GM20000 (cell line): Measurements from ENCODE around the gene ELP4.
A peak's percentile ranks its signal among the peaks of the same experiment; 100 is the strongest.

Experiments used
- DNase-seq: peaks from one replicate; pipeline ENCODE4 v3.0.0; 2012; ENCODE audit warnings: low spot score
- TF ChIP-seq, protein P1 (sequence below): IDR thresholded peaks from 2 replicates; pipeline ENCODE4 v1.5.1; 2012; ENCODE audit warnings: mild to moderate bottlenecking, control low read depth; ENCODE audit errors: extremely low read depth, missing control alignments

The ELP4 gene, protein sequence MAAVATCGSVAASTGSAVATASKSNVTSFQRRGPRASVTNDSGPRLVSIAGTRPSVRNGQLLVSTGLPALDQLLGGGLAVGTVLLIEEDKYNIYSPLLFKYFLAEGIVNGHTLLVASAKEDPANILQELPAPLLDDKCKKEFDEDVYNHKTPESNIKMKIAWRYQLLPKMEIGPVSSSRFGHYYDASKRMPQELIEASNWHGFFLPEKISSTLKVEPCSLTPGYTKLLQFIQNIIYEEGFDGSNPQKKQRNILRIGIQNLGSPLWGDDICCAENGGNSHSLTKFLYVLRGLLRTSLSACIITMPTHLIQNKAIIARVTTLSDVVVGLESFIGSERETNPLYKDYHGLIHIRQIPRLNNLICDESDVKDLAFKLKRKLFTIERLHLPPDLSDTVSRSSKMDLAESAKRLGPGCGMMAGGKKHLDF

DNA sequence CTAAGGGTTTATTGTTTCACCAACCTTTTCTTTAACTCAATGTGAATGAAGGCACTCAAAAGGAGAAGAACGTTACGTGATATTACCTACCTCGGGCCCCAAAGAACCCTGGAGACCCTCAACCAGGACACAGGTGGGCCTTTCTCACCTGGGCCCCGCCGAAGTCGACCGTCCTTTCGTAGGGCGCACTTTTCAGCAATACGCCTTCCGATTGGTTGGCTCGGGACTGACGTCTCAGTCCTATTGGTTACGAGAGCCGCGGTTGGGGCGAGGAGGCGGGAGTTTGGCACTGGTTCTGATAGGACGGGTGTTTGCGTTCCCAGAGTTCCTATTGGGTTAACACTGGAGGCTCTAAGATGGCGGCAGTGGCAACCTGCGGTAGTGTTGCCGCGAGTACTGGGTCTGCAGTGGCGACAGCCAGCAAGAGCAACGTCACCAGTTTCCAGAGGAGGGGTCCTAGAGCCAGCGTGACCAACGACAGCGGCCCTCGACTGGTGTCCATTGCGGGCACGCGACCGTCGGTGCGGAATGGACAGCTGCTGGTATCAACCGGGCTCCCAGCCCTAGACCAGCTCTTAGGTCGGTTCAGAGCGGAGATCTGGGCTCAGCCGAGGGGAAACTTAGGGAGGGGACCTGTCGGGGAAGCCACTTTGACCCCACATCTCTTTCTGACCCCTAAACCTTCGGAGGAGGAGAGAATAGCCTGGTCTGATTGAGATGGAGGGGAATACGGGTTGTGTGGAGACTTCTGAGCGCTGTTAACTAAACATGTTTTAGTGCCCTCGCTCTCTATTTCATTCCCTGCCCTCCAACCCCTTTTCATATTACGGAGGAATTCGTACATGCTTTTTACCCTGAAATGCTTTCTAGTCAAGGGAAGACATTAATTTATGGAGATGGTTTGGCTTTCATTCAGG, at the start of gene ELP4, which contains the start of gene IMMP1L:
TSS of gene ELP4 (plus strand) at position 339 of the 917 bp plus-strand sequence. CDS start at position 357, 18 bp downstream.
TSS of gene IMMP1L (minus strand) at position 194 of the 917 bp plus-strand sequence. CDS start 46,346 bp downstream, outside the sequence.
- TF ChIP-seq, protein P1, sequence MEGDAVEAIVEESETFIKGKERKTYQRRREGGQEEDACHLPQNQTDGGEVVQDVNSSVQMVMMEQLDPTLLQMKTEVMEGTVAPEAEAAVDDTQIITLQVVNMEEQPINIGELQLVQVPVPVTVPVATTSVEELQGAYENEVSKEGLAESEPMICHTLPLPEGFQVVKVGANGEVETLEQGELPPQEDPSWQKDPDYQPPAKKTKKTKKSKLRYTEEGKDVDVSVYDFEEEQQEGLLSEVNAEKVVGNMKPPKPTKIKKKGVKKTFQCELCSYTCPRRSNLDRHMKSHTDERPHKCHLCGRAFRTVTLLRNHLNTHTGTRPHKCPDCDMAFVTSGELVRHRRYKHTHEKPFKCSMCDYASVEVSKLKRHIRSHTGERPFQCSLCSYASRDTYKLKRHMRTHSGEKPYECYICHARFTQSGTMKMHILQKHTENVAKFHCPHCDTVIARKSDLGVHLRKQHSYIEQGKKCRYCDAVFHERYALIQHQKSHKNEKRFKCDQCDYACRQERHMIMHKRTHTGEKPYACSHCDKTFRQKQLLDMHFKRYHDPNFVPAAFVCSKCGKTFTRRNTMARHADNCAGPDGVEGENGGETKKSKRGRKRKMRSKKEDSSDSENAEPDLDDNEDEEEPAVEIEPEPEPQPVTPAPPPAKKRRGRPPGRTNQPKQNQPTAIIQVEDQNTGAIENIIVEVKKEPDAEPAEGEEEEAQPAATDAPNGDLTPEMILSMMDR, result no peak
- peak; percentile 93 for DNase-seq

- TF ChIP-seq, protein P1, result no peak
- DNase-seq, result no peak
Measured at GRCh38 chr11:31464436-31464835, 45.1 kb upstream of the ELP4 start.

GRCh38 chr11:31474083-31474482, 35.5 kb upstream of the ELP4 start:
- DNase-seq, result no peak

DNA sequence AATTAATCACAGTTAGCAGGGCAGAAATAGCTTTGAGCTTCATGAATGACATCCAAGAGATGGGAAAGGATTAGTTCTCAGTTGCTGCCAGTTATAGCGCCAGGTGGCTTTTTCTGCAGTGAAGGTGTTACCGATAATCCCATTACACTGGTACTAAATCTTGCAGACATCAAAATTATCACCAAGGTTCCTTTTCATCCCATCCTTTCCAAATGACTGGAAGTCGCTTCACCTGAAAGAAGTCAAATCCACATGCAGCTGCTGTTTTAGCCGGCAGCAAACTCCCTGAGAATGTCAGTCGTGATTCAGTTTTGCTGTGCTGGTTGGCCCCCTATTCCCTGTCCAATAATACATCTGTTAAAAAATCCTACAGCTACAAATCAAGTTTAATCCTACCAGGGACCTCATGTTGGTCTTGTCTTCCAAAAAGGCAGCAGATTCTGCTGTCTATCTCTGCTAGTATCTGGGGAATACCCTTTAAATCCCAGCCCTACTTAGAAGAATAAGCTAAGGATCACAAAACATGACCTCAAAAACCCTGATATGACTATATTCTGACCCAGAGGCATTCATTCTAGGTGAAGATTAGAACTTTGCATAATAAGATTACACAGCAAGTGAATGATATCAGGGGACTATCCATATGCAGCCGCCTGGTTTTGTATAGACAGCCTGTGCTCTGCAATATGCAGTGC, 31.9 kb upstream of the ELP4 start:
- no peak for DNase-seq
- TF ChIP-seq, protein P1, result no peak

More at GRCh38 chr11:31474083-31474482, 35.5 kb upstream of the ELP4 start:
- TF ChIP-seq, protein P1, result no peak

GRCh38 chr11:31478223-31478590, 31.4 kb upstream of the ELP4 start:
- TF ChIP-seq, protein P1, result no peak
- DNase-seq, result no peak

- TF ChIP-seq, protein P1, result no peak
Measured at GRCh38 chr11:31479066-31479465, 30.5 kb upstream of the ELP4 start.

More at GRCh38 chr11:31479066-31479465, 30.5 kb upstream of the ELP4 start:
- no peak for DNase-seq
